GM12873 (cell line): ENCODE results near the gene RAB27A.

Experiments used
- TF ChIP-seq, protein P1 (sequence below): IDR thresholded peaks from 2 replicates; pipeline ENCODE4 v1.5.1; 2012; ENCODE audit warnings: low read depth, mild to moderate bottlenecking, moderate library complexity, low read length, control low read depth; ENCODE audit not compliant: insufficient read depth; ENCODE audit errors: missing control alignments

RAB27A gene

DNA sequence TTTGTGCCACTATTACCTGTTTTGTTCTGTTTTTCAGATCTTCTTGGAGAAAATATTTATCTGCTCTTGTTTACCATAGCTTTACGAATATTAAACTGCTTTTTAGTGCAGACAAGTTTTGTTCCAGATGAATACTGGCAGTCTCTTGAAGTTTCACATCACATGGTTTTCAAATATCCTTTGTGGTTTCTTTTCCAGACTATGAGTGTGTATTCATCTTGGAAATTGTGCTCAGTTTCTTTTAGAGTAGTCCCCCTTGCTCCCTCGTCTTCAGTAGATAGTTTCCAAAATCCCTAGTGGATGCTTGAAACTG, 30.6 kb upstream of the RAB27A start:
- TF ChIP-seq, protein P1, sequence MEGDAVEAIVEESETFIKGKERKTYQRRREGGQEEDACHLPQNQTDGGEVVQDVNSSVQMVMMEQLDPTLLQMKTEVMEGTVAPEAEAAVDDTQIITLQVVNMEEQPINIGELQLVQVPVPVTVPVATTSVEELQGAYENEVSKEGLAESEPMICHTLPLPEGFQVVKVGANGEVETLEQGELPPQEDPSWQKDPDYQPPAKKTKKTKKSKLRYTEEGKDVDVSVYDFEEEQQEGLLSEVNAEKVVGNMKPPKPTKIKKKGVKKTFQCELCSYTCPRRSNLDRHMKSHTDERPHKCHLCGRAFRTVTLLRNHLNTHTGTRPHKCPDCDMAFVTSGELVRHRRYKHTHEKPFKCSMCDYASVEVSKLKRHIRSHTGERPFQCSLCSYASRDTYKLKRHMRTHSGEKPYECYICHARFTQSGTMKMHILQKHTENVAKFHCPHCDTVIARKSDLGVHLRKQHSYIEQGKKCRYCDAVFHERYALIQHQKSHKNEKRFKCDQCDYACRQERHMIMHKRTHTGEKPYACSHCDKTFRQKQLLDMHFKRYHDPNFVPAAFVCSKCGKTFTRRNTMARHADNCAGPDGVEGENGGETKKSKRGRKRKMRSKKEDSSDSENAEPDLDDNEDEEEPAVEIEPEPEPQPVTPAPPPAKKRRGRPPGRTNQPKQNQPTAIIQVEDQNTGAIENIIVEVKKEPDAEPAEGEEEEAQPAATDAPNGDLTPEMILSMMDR = no peak

DNA sequence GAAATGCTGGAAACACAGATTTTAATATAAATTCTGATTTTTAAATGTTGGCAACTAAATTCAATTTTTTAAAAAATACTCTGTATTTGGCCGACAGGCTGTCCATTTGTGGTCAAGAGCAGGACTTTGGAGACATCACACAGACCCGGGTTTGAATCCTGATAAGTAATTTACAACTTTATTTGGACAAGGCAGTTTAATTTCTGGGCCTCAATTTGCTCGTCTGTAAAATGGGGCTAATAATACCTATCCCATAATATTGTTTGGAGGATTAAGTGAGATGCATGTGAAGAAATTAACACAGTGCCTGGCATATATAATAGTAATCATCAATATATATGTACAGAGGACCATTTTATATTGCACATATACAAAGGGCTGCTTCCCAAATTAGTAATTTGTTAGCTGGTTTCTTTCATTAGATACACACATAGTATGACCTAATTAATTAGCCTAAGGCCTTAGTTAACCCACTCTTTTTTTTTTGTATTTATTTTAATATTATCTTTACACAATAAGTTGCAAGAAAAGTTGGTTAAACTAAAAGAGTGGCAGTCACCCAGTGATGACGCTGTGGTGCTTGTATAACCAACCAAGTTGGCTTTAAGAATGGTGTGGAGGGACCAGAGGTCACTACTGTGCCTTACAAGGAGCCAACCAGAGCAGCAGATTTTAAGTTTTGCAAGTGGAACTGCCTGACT, 30.1 kb upstream of the RAB27A start:
- TF ChIP-seq, protein P1 = no peak

GRCh38 chr15:55318588-55319494, 29.2 kb upstream of the RAB27A start, which contains the start of the genes PIGB and PIGBOS1:
Gene PIGB (plus strand): TSS chr15:55319222. CDS start chr15:55319251, 29 bp downstream.
Gene PIGBOS1 (minus strand): TSS chr15:55319123. CDS start chr15:55317792, 1,331 bp downstream.
- TF ChIP-seq, protein P1 = no peak

- TF ChIP-seq, protein P1 = no peak
Measured at GRCh38 chr15:55297315-55297714, 7.7 kb upstream of the RAB27A start.

- TF ChIP-seq, protein P1 = peak; percentile 86
Measured at GRCh38 chr15:55290528-55291057, 980 bp upstream of the RAB27A start.

GRCh38 chr15:55289011-55289745, 435 bp downstream of the RAB27A start:
- TF ChIP-seq, protein P1 = no peak
